Measurements from ENCODE around the gene UFSP1.

- TF ChIP-seq ZNF609 (CRISPR knock-in tag; IDR thresholded peaks at IDR 0.05; ENCODE audit: borderline replicate concordance) (no peak), ZNF704 (CRISPR knock-in tag; IDR thresholded peaks at IDR 0.05; ENCODE audit: borderline replicate concordance) (0 out of 2 replicates have a peak, but pooled peaks have one; percentile 67), MAFK (conservative IDR thresholded peaks at IDR 0.05 in 1 of 2, IDR thresholded peaks at IDR 0.05 in 1 of 2; ENCODE audit: low read length in 2 of 2) (no peak)
Observed at GRCh38 chr7:100852048-100852872, 37.3 kb downstream of the UFSP1 start, which contains the start of gene SLC12A9.

Data from HepG2 (cell line).